ENCODE measurements around the gene LMBR1. TPM values are rescaled to one million over a fixed set of nuclear protein-coding genes. Genes with fewer than 3 reads are reported as not detected.

LMBR1 gene
- total and polyA plus RNA-seq, 2 donors (not counting 1 experiment from before 2014, with no cell fraction given), result 19.7 to 85.2 TPM

GRCh38 chr7:156654511-156655234, 238.3 kb downstream of the LMBR1 start:
- Histone ChIP-seq H3K4me2 (replicated peaks; ENCODE audit: low read depth, low read length, poor library complexity, severe bottlenecking) (no peak overlapping the region), H2AFZ (ENCODE audit: insufficient read depth, low read depth, low read length, poor library complexity, severe bottlenecking) (no peak overlapping the region)
- CTCF ChIA-PET, result no interaction called here

More at GRCh38 chr7:156654511-156655234, 238.3 kb downstream of the LMBR1 start:
- H3K9me3 ChIP-seq (ENCODE audit: control extremely low read depth in 1 of 3, control insufficient read depth in 2 of 3, insufficient read depth in 1 of 3, low read length in 2 of 3), result no peaks in the 10 kb centered on the region
- peaks cover 0 to 23% (median 1%) of the 10 kb centered on the region in 4 experiments for H3K27me3 ChIP-seq (replicated peaks in 1 of 4; ENCODE audit: control extremely low read depth in 1 of 4, control insufficient read depth in 3 of 4, insufficient read depth in 4 of 4, low read length in 3 of 4)
- no peaks in the 10 kb centered on the region for H4K20me1 ChIP-seq (ENCODE audit: control insufficient read depth, insufficient read depth, low read length, poor library complexity, severe bottlenecking)
- 87% methylated on average over 7 of the region's 10 CpGs for WGBS (ENCODE audit: insufficient coverage)
- no peak overlapping the region for H3K9ac ChIP-seq (ENCODE audit: low read length)
- no peak overlapping the region for H3K27ac ChIP-seq (ENCODE audit: low read length in 2 of 2)
- H3K36me3 ChIP-seq (replicated peaks in 1 of 2; ENCODE audit: control extremely low read depth in 1 of 2, control insufficient read depth in 1 of 2, extremely low read depth in 1 of 2, insufficient read depth in 2 of 2, low read length in 1 of 2), result no peaks in the 10 kb centered on the region
- no peak overlapping the region for H3K4me3 Mint-ChIP-seq
- H3K4me1 ChIP-seq (ENCODE audit: control insufficient read depth in 2 of 2, insufficient read depth in 2 of 2, low read length in 2 of 2), result no peaks in the 10 kb centered on the region
- peaks cover 23% of the 10 kb centered on the region for H3K27me3 Mint-ChIP-seq
- no peak for DNase-seq
- POLR2A ChIA-PET, result no interaction called here
- no peaks in the 10 kb centered on the region for H3K4me1 Mint-ChIP-seq
- intact Hi-C loops (cut with micrococcal nuclease), result no loop called here
- TF ChIP-seq CTCF (IDR thresholded peaks at IDR 0.05), result no peak
- H3K79me2 ChIP-seq (ENCODE audit: control insufficient read depth, insufficient read depth, low read length), result no peaks in the 10 kb centered on the region
- no peak for ATAC-seq (ENCODE audit: low read depth)
- H3K27ac Mint-ChIP-seq, result no peak overlapping the region
- no peak overlapping the region for H3K4me3 ChIP-seq (ENCODE audit: control extremely low read depth in 1 of 5, extremely low read depth in 1 of 5, insufficient read depth in 1 of 5, low read depth in 2 of 5, low read length in 4 of 5)
- H3K9me3 Mint-ChIP-seq (ENCODE audit: insufficient read depth), result no peaks in the 10 kb centered on the region
